Activated T-cell treated with anti-CD3 and anti-CD28 coated beads, Interleukin-2, amount 50 U/mL, for 1 hour (primary cell): ENCODE results near the gene RNU5B-1.

Experiments
- DNase-seq: peaks from one replicate; pipeline ENCODE4 v3.0.0-alpha.2; 2020

RNU5B-1 gene

DNA sequence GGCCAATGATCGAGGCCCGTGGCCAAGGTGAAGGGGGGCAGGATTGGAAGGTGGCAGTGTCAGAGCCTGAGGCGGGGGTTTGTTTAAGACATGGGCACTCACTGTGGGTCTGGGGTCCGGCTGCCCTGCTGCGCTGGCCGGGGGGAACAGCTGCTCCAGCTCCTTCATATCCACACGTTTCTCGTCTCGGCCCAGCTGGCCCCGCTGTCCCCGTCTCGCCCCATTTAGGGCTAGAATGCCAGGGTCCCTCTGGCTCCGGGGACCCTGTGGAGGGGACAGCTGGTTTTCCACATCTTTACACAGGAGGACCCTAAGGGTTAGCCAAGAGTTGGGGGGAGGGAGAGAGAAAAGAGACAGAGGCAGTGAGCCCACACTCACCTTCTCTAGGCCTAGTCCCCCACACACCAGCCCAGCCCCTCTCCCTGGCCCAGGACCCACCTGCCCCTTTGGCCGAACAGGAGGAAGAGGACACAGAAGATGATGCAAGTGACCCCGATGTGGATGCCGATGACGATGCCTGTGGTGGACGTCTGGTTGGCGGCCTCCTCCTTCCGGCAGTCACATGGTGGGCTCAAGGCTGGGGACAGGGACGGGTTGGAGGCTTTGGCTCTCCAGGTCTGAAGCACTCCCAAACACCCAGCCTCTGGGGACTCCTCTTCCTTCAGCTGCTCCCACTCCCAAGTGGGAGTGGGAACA is 25.0 kb downstream of the RNU5B-1 start:
- no peak for DNase-seq

DNA sequence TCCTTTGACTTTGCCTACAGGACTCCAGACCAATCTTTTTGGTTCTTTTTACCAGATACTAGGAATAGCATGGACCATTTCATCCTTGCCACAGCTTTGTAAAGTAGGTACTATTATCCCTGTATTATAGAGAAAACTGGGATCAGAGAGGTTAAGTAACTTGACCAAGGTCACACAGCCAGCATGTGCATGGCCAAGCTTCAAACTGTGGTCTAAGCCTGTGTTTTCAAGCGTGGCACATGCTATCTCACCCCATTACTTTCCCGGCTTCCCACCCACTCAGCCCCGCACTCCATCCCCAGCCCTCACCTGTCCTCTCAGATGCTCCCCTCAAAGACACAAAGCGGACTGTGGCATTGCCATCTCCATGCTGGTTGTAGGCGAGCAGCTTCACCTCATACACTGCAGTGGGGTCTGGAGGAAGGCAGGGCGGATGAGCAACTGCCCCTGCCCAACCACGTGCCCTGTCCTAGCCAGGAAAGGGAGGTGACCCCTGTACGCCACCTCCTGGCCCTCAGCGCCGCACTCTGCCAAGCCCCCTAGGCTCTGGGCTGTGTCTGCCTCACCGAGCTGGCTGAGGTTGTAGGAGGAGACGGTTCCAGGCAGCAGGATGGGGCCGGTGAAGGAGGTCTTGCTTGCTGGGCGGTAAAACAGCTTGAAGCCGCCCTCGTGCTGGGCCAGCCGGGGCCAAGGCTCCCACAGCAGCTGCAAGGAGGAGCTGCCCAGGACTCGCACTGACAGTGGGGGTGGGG is 25.7 kb downstream of the RNU5B-1 start:
- no peak for DNase-seq

DNA sequence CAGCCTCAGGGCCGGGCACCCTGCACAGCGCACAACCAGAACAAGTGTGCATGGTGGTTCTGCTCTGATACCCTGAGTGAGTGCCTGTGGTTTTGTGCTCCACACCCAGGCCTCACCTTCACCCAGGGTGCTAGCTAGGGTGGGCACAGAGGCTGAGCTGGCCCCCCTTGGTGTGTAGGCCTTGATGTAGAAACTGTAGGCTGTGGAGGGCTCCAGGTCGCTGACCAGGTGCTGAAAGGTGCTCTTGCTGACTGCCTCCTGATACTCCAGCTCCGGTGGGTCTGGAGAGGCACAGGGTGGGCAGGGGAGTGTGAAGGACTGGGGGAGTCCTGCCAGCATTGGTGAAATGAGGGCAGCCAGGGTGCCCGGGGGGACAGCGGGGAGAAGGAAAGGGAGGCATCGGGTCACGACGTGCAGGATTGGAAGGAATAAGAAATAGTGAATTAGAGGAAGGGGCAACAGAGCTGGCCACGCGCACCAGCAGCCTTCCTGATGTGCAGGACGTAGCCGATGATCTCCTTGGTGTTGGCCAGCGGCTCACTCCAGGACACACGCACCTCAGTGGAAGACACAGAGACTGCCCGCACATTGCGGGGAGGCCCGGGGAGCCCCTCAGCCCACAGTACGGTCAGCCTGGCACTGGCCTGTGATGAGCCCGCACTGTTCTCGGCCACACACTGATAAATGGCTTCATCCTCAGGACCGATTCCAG is 26.6 kb downstream of the RNU5B-1 start:
- DNase-seq, result no peak

DNA sequence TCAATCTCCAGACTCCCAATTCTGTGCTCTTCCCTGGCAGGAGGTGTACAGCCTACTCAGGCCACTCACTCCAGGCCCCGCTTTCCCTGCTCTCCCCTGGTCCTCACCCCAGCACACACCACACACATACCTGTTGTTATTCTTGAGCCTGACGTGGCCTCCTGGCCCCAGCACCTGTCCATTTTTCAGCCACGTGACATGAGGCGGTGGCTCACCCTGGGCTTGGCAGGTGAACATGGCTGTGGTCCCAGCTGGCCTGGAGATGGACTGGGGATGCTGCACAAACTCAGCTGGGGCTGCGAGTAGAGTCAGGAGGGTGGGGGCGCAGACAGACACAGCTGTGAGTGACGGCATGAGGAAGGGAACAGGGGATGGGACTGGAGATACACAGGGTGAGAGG is 27.3 kb downstream of the RNU5B-1 start:
- no peak for DNase-seq

DNA sequence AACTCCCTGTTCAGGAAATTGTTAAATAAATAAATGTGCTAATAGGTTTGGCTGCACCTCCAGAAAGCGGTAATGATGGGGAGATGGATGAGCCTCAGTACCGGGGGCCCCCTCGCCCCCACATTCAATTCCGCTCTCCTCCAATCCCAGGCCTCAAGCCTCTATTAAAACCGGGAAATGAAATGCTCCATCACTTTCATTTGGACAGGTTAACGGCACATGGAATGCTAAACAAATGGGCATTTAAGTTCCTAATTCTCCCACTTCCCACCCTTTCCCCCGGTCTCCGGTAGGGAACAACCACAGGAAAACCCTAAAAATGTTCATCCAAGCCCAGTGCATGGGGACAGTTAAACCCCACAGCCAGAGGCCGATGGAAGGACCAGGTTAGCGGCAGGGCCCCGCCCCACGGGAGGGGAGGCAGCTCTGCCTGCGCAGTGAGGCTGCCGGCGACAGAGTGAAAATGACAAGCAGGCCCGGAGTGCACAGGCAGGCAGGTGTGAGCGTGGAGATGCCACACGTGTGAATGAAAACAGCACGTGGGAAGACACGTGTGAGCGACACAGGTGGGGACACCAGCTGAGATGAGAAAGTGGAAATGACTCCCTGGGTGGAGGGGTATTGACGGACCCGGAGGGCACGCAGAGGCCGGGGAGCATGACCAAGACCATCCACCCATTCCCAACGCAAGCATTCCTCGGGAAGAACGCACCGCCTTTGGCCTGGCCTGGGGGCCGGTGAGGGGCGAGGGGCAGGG is 28.1 kb downstream of the RNU5B-1 start:
- DNase-seq, result no peak

GRCh38 chr15:65333148-65333820 is 28.8 kb downstream of the RNU5B-1 start:
- DNase-seq, result no peak

- no peak for DNase-seq
These were observed 29.4 kb downstream of the RNU5B-1 start for GRCh38 chr15:65333856-65334255.

DNA sequence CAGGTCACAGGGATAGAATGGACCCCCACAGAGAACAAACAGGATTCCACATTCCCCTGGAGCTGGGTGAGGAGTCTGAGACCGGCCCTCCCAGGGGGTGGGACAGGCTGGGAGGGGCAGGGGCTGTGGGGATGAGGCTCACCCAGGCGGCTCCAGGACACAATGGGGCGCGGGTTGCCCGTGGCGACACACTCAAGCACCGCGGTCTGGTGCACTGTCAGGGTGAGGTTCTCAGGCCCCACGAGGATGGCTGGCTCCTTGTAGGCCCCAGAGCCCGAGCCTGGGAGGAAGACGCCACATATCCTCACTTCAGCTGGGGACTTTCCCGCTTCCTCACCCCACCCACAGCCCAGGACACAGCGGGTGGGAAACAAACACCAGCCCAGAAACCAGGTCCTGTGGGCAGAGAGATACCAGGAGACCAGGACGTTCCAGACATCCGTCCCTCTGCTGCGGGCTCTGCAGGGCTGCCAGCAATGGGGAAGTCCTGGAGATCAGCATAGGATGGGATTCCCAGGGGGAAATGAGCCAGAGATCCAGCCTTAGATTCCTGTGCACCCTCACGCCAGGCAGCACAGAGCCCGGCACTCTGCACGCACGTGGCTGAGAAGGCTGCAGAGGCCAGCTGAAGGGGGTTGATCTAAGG is 30.2 kb downstream of the RNU5B-1 start:
- no peak for DNase-seq

- DNase-seq, result no peak
These were observed 31.0 kb downstream of the RNU5B-1 start for GRCh38 chr15:65335278-65336055.

DNA sequence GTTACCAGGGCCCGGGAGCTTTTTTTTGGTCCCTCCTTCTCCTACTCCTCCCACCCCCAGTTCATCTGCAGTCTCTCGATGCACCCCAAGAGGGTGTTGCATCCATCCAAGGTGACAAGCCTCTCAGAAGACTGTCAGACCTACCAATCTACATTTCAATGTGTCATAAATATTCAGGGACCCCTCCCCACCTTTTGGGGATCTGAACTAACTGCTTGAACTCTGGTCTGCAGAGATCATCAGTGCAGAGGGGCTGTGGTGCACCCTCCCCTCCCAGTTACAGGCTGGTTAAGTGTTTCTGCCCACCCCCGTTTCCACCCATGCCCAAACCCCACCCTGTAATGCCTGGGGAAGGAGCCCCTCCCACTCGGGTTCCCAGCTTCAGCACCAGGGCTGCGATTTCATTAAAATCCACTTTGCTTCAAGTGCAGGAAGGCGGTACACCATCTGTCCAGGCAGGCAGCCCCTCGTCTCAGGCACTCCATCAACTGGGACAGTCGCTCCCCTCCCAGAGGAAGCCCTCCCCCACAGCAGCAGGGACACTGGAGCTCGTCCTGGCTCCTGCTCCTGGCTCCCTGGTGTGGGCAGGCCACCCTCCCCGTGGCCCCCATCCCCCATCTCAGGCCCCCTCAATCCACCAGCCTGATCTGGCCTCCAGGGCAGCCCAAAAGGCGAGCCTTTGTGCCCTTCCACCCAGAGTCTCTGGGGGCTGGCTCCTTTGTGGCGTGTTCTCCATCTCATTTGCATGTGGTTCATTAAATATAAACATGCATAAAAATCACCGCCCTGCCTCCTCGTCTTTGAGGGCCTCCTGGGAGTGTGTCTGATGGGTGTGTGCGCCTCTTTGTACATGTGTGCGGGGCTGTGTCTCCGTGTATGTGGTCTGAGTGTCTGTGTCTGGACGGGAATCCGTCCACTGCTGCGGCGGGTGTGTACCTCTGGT is 32.3 kb downstream of the RNU5B-1 start:
- no peak for DNase-seq

DNA sequence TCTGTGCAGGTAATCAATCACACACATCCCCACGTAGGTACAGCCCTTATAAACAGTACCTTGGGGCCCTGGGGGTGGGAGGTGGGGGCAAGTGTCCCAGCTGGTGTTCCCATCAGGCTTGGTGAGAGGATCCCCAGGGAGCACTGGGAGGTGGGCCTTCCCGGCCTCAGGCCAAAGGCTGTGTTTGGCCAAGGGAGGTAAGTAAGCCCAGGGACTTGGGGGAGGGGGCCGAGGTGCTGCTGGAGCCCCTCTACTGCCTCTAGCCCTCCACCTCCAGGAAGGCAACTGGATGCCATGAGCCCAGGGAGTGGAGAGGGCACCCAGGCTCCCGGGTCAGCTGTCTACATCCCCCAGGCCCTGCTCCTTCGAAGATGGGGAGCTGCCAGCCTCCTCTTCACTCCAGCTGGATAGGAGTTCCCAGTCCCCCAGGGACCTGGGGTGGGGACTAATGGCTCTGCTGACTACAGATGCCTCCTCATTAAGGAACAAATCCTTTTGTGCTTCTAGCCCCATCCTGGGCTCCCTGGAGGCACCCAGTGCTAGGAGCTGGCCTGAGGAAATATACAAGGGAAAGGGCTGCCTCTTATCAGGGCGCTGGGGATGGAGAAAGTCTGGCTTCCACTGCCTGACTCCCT is 33.1 kb downstream of the RNU5B-1 start:
- DNase-seq, result no peak

- no peak for DNase-seq
These were observed 33.9 kb downstream of the RNU5B-1 start for GRCh38 chr15:65338366-65338765.

DNA sequence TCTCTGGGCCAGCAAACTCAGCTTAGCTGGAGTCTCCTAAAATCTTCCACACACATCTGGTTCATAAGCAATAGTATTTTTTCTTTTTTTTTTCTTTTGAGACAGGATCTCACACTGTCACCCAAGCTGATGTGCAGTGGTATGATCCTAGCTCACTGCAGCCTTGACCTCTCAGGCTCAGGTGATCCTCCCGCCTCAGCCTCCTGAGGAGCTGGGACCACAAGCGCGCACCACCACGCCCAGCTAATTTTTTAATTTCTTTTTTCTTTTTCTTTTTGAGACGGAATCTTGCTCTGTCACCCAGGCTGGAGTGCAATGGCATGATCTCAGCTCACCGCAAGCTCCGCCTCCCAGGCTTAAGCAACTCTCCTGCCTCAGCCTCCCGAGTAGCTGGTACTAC is 34.3 kb downstream of the RNU5B-1 start:
- DNase-seq, result no peak

- no peak for DNase-seq
These were observed 34.9 kb downstream of the RNU5B-1 start for GRCh38 chr15:65339416-65339815.

GRCh38 chr15:65339920-65340319 is 35.4 kb downstream of the RNU5B-1 start:
- DNase-seq, result no peak

DNA sequence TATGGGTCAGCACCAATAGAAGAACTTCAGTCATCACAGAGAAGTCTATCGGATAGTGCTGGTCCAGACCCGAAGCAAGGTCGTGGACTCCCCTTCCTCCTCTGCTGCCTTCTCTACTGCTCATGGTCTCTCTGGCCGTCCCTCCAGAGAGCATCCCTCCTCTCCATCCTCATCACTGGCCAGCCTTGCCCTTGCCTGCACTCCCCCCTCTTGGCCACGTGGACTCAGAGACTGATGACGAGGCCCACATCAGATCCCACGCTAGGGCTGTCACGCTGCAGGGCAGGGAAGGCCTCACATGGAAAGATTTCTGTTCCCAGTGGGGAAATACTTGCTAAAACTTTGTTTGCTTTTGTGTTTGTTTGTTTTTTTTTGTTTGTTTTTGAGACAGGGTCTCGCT is 38.0 kb downstream of the RNU5B-1 start:
- DNase-seq, result no peak

DNA sequence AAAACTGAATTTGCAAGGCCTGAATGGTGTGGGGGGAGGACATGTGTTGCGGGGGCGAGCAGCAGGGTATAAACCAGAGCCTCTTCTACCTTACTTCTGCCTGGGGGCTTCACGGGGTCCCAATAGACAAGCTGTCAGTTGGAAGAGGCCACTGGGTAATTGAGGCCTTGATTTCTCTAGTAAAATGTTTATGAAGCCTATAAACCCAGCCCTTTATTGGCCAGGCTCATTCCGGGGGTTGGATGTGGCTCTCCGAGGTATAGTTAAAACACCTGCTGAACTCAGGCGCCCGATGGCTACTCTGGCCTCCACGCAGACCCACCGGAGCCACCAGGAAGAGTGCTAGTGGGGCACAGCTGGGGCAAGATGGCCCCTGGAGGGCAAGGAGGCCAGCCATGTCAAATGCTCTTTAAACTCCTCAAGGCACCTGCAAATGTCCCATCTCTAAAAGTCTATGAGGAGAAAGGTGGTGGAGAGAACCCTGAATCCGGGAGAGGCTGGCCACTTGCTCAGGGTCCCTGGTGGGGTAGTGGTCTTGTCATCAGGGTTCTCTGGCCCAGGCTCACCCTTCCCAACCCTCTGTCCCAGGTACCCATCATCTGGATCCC is 39.0 kb downstream of the RNU5B-1 start:
- no peak for DNase-seq

- no peak for DNase-seq
These were observed 39.9 kb downstream of the RNU5B-1 start for GRCh38 chr15:65344214-65344913.

GRCh38 chr15:65344914-65345275 is 40.4 kb downstream of the RNU5B-1 start:
- no peak for DNase-seq
